Measurements from ENCODE around the gene SMC1B. TPM values are rescaled to one million over a fixed set of nuclear protein-coding genes. Genes with fewer than 3 reads are reported as not detected.

SMC1B gene
- total and polyA plus RNA-seq, 2 experiments from 2014 or later = 0.10 TPM; not detected in 1

GRCh38 chr22:45450101-45450785 is 36.8 kb upstream of the SMC1B start:
- no peak for ATAC-seq
- Mint-ChIP-seq H3K9me3 (no peaks in the 10 kb centered on the region), H3K4me1 (no peaks in the 10 kb centered on the region), H3K27me3 (ENCODE audit: insufficient read depth, low read depth, poor library complexity) (peaks cover 4% of the 10 kb centered on the region), H3K36me3 (ENCODE audit: low read depth) (no peaks in the 10 kb centered on the region), H3K4me3 (no peak overlapping the region), H3K27ac (no peak overlapping the region)
- no peak for DNase-seq (ENCODE audit: low spot score)
- no peaks in the 10 kb centered on the region for H3K36me3 ChIP-seq (ENCODE audit: insufficient read depth)
- H3K4me1 ChIP-seq (ENCODE audit: insufficient read depth) = no peaks in the 10 kb centered on the region
- no peak for TF ChIP-seq CTCF (conservative IDR thresholded peaks at IDR 0.05; ENCODE audit: low read depth in 2 of 2)
- TF ChIP-seq POLR2AphosphoS5 (IDR thresholded peaks at IDR 0.05; ENCODE audit: low read depth) = no peak
- TF ChIP-seq REST (IDR thresholded peaks at IDR 0.05; ENCODE audit: unreplicated experiment) = no peak
- no peak for TF ChIP-seq CREB1 (CRISPR knock-in tag; IDR thresholded peaks at IDR 0.05; ENCODE audit: low read depth)
- no peak for TF ChIP-seq JUNB (IDR thresholded peaks at IDR 0.05; ENCODE audit: unreplicated experiment)
- no peak for TF ChIP-seq NANOG (IDR thresholded peaks at IDR 0.05; ENCODE audit: borderline replicate concordance)
- TF ChIP-seq ZNF114 (CRISPR knock-in tag; IDR thresholded peaks at IDR 0.05) = no peak
- no peak for TF ChIP-seq EZH2phosphoT487 (IDR thresholded peaks at IDR 0.05; ENCODE audit: unreplicated experiment)
- TF ChIP-seq ZNF331 (CRISPR knock-in tag; IDR thresholded peaks at IDR 0.05; ENCODE audit: low read depth) = no peak
- TF ChIP-seq ZNF462 (CRISPR knock-in tag; IDR thresholded peaks at IDR 0.05) = no peak
- TF ChIP-seq EZH2 (IDR thresholded peaks at IDR 0.05; ENCODE audit: low read depth, unreplicated experiment) = no peak
- TF ChIP-seq ETS1 (IDR thresholded peaks at IDR 0.05) = no peak
- TF ChIP-seq STAT1 (IDR thresholded peaks at IDR 0.05; ENCODE audit: unreplicated experiment) = no peak
- no peak overlapping the region for H3K27ac ChIP-seq (ENCODE audit: low read depth)
- no peak overlapping the region for H2AFZ ChIP-seq
- no peak overlapping the region for H3K4me3 ChIP-seq
- H3K4me2 ChIP-seq = no peak overlapping the region
- H4K20me1 ChIP-seq (replicated peaks; ENCODE audit: insufficient read depth) = no peaks in the 10 kb centered on the region
- H3K9me2 ChIP-seq (ENCODE audit: insufficient read depth) = no peaks in the 10 kb centered on the region
- no peaks in the 10 kb centered on the region for H3K27me3 ChIP-seq (ENCODE audit: insufficient read depth)
- H3F3A ChIP-seq (replicated peaks; ENCODE audit: low read depth) = no peaks in the 10 kb centered on the region
- H3K79me2 ChIP-seq (replicated peaks; ENCODE audit: insufficient read depth) = no peaks in the 10 kb centered on the region
